IMR-90 (cell line): ENCODE data around the gene RTN1. TPM values are rescaled to one million over a fixed set of nuclear protein-coding genes. Genes with fewer than 3 reads are reported as not detected.

Experiments used
- ATAC-seq: fragments of 200-7000 bp; cut with Tn5 transposase; 2 replicates; pipeline ENCODE4 v1.9.1; 2020; ENCODE audit warnings: low read depth, mild to moderate bottlenecking, moderate library complexity
- BruUV-seq: library from RNA; stranded (reverse); fragments of 400-500 nt; replicated peaks from 2 replicates; lab custom pipeline; 2021; lab: Mats Ljungman, UMichigan
- CTCF ChIA-PET: fragments of 300-600 bp; formaldehyde crosslinking; extraction: SDS; loops from one replicate; lab custom pipeline; 2021; ENCODE audit warnings: antibody characterized with exemption; lab: Yijun Ruan, JAX
- POLR2A ChIA-PET: fragments of 300-600 bp; sonication (Branson Sonifier 250); formaldehyde crosslinking; loops from one replicate; lab custom pipeline; 2022; ENCODE audit warnings: antibody characterized with exemption; ENCODE audit not compliant: unreplicated experiment; lab: Charles Lee
- DNase-seq: peaks from one replicate; pipeline ENCODE4 v3.0.0; 2013
- H2AFZ ChIP-seq: replicated peaks from 2 replicates; pipeline ENCODE3; 2013; ENCODE audit warnings: low read length, mild to moderate bottlenecking; ENCODE audit not compliant: poor library complexity
- H2AK5ac ChIP-seq: 2 replicates; pipeline ENCODE4 v1.6.1; 2013; ENCODE audit warnings: low read depth, low read length, inconsistent platforms
- H2AK9ac ChIP-seq: replicated peaks from 2 replicates; pipeline ENCODE3; 2013; ENCODE audit warnings: mild to moderate bottlenecking, low read depth, low read length, moderate library complexity; ENCODE audit not compliant: poor library complexity
- H2BK120ac ChIP-seq: 2 replicates; pipeline ENCODE4 v1.6.1; 2013; ENCODE audit warnings: low read depth, low read length, inconsistent platforms
- H2BK15ac ChIP-seq: 3 replicates; pipeline ENCODE4 v1.6.1; 2013; ENCODE audit warnings: low read depth, low read length, inconsistent platforms
- H2BK20ac ChIP-seq: 2 replicates; pipeline ENCODE4 v1.6.1; 2013; ENCODE audit warnings: low read depth, mild to moderate bottlenecking, inconsistent platforms, low read length, moderate library complexity
- H2BK5ac ChIP-seq: 2 replicates; pipeline ENCODE4 v1.6.1; 2013; ENCODE audit warnings: mild to moderate bottlenecking, low read depth, low read length, inconsistent platforms; ENCODE audit not compliant: poor library complexity, severe bottlenecking
- H3K14ac ChIP-seq: replicated peaks from 2 replicates; pipeline ENCODE4 v1.6.1; 2013; ENCODE audit warnings: low read depth, low read length, inconsistent platforms
- H3K18ac ChIP-seq: 2 replicates; pipeline ENCODE4 v1.6.1; 2013; ENCODE audit warnings: low read depth, low read length, control low read depth
- H3K23ac ChIP-seq: 2 replicates; pipeline ENCODE4 v1.6.1; 2013; ENCODE audit warnings: low read depth, low read length, inconsistent platforms
- H3K27ac ChIP-seq: 2 replicates; pipeline ENCODE4 v1.5.1; 2013; ENCODE audit warnings: mild to moderate bottlenecking, control low read depth, low read length; ENCODE audit not compliant: insufficient read depth
- H3K27me3 ChIP-seq: 2 replicates; pipeline ENCODE4 v1.6.1; 2013; ENCODE audit warnings: low read length; ENCODE audit not compliant: control insufficient read depth, insufficient read depth
- H3K36me3 ChIP-seq: 2 replicates; pipeline ENCODE4 v1.6.1; 2013; ENCODE audit warnings: low read length, mixed read lengths; ENCODE audit not compliant: control insufficient read depth, insufficient read depth
- H3K4ac ChIP-seq: 2 replicates; pipeline ENCODE4 v1.6.1; 2013; ENCODE audit warnings: low read depth, low read length, inconsistent platforms
- H3K4me1 ChIP-seq: 2 replicates; pipeline ENCODE4 v1.6.1; 2013; ENCODE audit warnings: low read length, mixed read lengths; ENCODE audit not compliant: control insufficient read depth, insufficient read depth
- H3K4me2 ChIP-seq: 2 replicates; pipeline ENCODE4 v1.6.1; 2013; ENCODE audit warnings: low read depth, mild to moderate bottlenecking, control low read depth, low read length, moderate library complexity
- H3K4me3 ChIP-seq: 2 replicates; pipeline ENCODE4 v1.5.1; 2013; ENCODE audit warnings: low read depth, mild to moderate bottlenecking, control low read depth, low read length, moderate library complexity; ENCODE audit not compliant: insufficient read depth
- H3K56ac ChIP-seq: 2 replicates; pipeline ENCODE4 v1.6.1; 2013; ENCODE audit warnings: low read length, inconsistent platforms; ENCODE audit not compliant: insufficient read depth; ENCODE audit errors: extremely low read depth
- H3K79me1 ChIP-seq, 2 experiments: 2 replicates each; pipeline ENCODE4 v1.6.1; 2013; ENCODE audit warnings: low read length in 2 of 2, inconsistent platforms in 1 of 2, low read depth in 1 of 2
- H3K9ac ChIP-seq: 2 replicates; pipeline ENCODE4 v1.6.1; 2013; ENCODE audit warnings: low read depth, low read length, control low read depth
- H3K9me1 ChIP-seq: 2 replicates; pipeline ENCODE4 v1.6.1; 2013; ENCODE audit warnings: low read length, inconsistent platforms; ENCODE audit not compliant: insufficient read depth
- H3K9me3 ChIP-seq: 2 replicates; pipeline ENCODE4 v1.6.1; 2013; ENCODE audit warnings: low read length; ENCODE audit not compliant: control insufficient read depth, insufficient read depth
- H4K20me1 ChIP-seq: 2 replicates; pipeline ENCODE4 v1.6.1; 2013; ENCODE audit warnings: low read length, inconsistent platforms; ENCODE audit not compliant: insufficient read depth
- H4K5ac ChIP-seq: 2 replicates; pipeline ENCODE4 v1.6.1; 2013; ENCODE audit warnings: mild to moderate bottlenecking, low read depth, low read length, control low read depth
- H4K8ac ChIP-seq, 2 experiments: 2 replicates each; pipeline ENCODE4 v1.6.1; 2013; ENCODE audit warnings: low read depth in 2 of 2, low read length in 2 of 2, control low read depth in 1 of 2, inconsistent platforms in 1 of 2
- H4K91ac ChIP-seq: 2 replicates; pipeline ENCODE4 v1.6.1; 2013; ENCODE audit warnings: low read depth, low read length, inconsistent platforms; ENCODE audit not compliant: insufficient read depth
- BHLHE40 ChIP-seq: fragments of 150-350 bp; IDR thresholded peaks from 2 replicates; pipeline ENCODE4 v1.6.1; 2016; ENCODE audit warnings: mild to moderate bottlenecking, low read depth, low read length
- CEBPB ChIP-seq: IDR thresholded peaks from 2 replicates; pipeline ENCODE4 v1.6.1; 2012; ENCODE audit warnings: low read depth, low read length, improper control_type of control experiment
- CHD1 ChIP-seq: IDR thresholded peaks from 2 replicates; pipeline ENCODE4 v1.6.1; 2012; ENCODE audit warnings: low read depth, low read length, improper control_type of control experiment
- ELK1 ChIP-seq: fragments of 150-350 bp; IDR thresholded peaks from 2 replicates; pipeline ENCODE4 v1.6.1; 2016; ENCODE audit warnings: low read depth, mild to moderate bottlenecking, low read length, moderate library complexity, borderline replicate concordance
- FOS ChIP-seq: fragments of 150-350 bp; IDR thresholded peaks from 2 replicates; pipeline ENCODE4 v1.6.1; 2016; ENCODE audit warnings: low read depth, low read length
- MAFK ChIP-seq: IDR thresholded peaks from 2 replicates; pipeline ENCODE4 v1.6.1; 2012; ENCODE audit warnings: low read depth, low read length, improper control_type of control experiment
- MAZ ChIP-seq: IDR thresholded peaks from 2 replicates; pipeline ENCODE4 v1.6.1; 2012; ENCODE audit warnings: low read depth, mild to moderate bottlenecking, low read length, improper control_type of control experiment, moderate library complexity, borderline replicate concordance
- MXI1 ChIP-seq: IDR thresholded peaks from 2 replicates; pipeline ENCODE4 v1.6.1; 2012; ENCODE audit warnings: low read depth, mild to moderate bottlenecking, low read length, moderate library complexity, borderline replicate concordance
- NFE2L2 ChIP-seq: fragments of 150-350 bp; IDR thresholded peaks from 2 replicates; pipeline ENCODE4 v1.6.1; 2016; ENCODE audit warnings: low read depth, mild to moderate bottlenecking, low read length
- POLR2A ChIP-seq: IDR thresholded peaks from 2 replicates; pipeline ENCODE4 v1.6.1; 2012; ENCODE audit warnings: mild to moderate bottlenecking, low read depth, low read length
- RAD21 ChIP-seq: IDR thresholded peaks from 2 replicates; pipeline ENCODE4 v1.6.1; 2012; ENCODE audit warnings: low read length, improper control_type of control experiment
- RCOR1 ChIP-seq: IDR thresholded peaks from 2 replicates; pipeline ENCODE4 v1.6.1; 2012; ENCODE audit warnings: mild to moderate bottlenecking, low read length, improper control_type of control experiment; ENCODE audit not compliant: insufficient replicate concordance
- RFX5 ChIP-seq: IDR thresholded peaks from 2 replicates; pipeline ENCODE4 v1.8.0; 2012; ENCODE audit warnings: low read depth, mild to moderate bottlenecking, low read length, moderate library complexity
- SMC3 ChIP-seq: fragments of 150-350 bp; IDR thresholded peaks from 2 replicates; pipeline ENCODE4 v1.6.1; 2016; ENCODE audit warnings: low read depth, mild to moderate bottlenecking, antibody characterized with exemption, low read length, moderate library complexity
- whole genome bisulfite sequencing, 2 experiments: methylation state at CpG; one replicate each; pipeline versions ENCODE4 v1.1.5 to v1.1.7; 2013; ENCODE audit warnings: missing lambda C conversion rate in 2 of 2; ENCODE audit not compliant: insufficient read length in 1 of 2; ENCODE audit errors: extremely low coverage in 2 of 2; 5-methylcytosine and 5-hydroxymethylcytosine counted together
- dilution Hi-C: fragments of 300-500 bp; cut with HindIII; formaldehyde crosslinking; loops from one replicate; pipeline ENCODE4 v1.14.3; 2018; ENCODE audit warnings: low sequenced_read_pairs; ENCODE audit not compliant: unreplicated experiment
- in situ Hi-C: fragments of 300-500 bp; cut with MboI; formaldehyde crosslinking; loops from 3 replicates; pipeline ENCODE4 v1.14.3; 2019; ENCODE audit warnings: low sequenced_read_pairs, inconsistent platforms, mixed read lengths
- intact Hi-C: fragments of 100-400 bp; cut with micrococcal nuclease; formaldehyde crosslinking; loops from 2 replicates; pipeline ENCODE4 v1.10.0; 2022
- polyA plus RNA-seq, 3 experiments: library from polyadenylated mRNA; depleted of rRNA; stranded (reverse); fragments of >200 nt; gene quantifications; 2 replicates each; pipeline ENCODE4 v1.2.3, GENCODE V29; 2012; ENCODE audit warnings: low replicate concordance in 1 of 3
- total RNA-seq: library from RNA; depleted of rRNA; stranded (reverse); fragments of >200 nt; gene quantifications from 2 replicates; pipeline ENCODE4 v1.2.3, GENCODE V29; 2012
- TF ChIP-seq, protein P1 (sequence below): conservative IDR thresholded peaks from 2 replicates; pipeline ENCODE4 v1.5.1; 2012; ENCODE audit warnings: mild to moderate bottlenecking, low read depth, low read length, improper control_type of control experiment
- TF ChIP-seq, protein P2 (sequence below): fragments of 150-350 bp; IDR thresholded peaks from 2 replicates; pipeline ENCODE4 v1.6.1; 2017; ENCODE audit warnings: mild to moderate bottlenecking, antibody characterized with exemption, low read length, low read depth

RTN1 gene
- total and polyA plus RNA-seq, 2 of the 4 experiments (the other 2 are of a cell fraction) = 0.18 to 0.46 TPM

- Histone ChIP-seq H3K14ac (no peak overlapping the region), H2BK15ac (no peak overlapping the region), H2BK20ac (no peak overlapping the region), H3K9me3 (no peaks in the 10 kb centered on the region), H3K36me3 (no peaks in the 10 kb centered on the region), H3K4me3 (no peak overlapping the region), H4K20me1 (no peaks in the 10 kb centered on the region), H2AK9ac (no peak overlapping the region), H2AK5ac (no peak overlapping the region), H4K8ac (no peak overlapping the region), H2BK5ac (no peak overlapping the region), H3K4me1 (no peaks in the 10 kb centered on the region), H3K27ac (no peak overlapping the region), H3K4me2 (no peak overlapping the region), H3K18ac (no peak overlapping the region), H2AFZ (no peak overlapping the region), H3K23ac (no peak overlapping the region), H2BK120ac (no peak overlapping the region), H3K4ac (no peak overlapping the region), H4K5ac (no peak overlapping the region), H3K9ac (no peak overlapping the region), H3K79me1 (no peaks in the 10 kb centered on the region), H3K56ac (no peak overlapping the region), H4K91ac (no peak overlapping the region), H3K27me3 (no peaks in the 10 kb centered on the region), H3K9me1 (no peaks in the 10 kb centered on the region)
- ATAC-seq (no peak), DNase-seq (no peak)
- no TSS peak for BruUV-seq
- no CpG with 5 or more reads among the region's 2 CpGs for WGBS, 2 experiments
- intact Hi-C loops = no loop called here
- ChIA-PET CTCF (no interaction called here), POLR2A (no interaction called here)
- in situ Hi-C loops = no loop called here
- dilution Hi-C loops = no loop called here
- TF ChIP-seq BHLHE40 (no peak), ELK1 (no peak), POLR2A (no peak), MAZ (no peak), SMC3 (no peak), RAD21 (no peak), CHD1 (no peak), RCOR1 (no peak), NFE2L2 (no peak), MAFK (no peak), MXI1 (no peak), RFX5 (no peak), FOS (no peak), CEBPB (no peak)
- TF ChIP-seq, protein P1, sequence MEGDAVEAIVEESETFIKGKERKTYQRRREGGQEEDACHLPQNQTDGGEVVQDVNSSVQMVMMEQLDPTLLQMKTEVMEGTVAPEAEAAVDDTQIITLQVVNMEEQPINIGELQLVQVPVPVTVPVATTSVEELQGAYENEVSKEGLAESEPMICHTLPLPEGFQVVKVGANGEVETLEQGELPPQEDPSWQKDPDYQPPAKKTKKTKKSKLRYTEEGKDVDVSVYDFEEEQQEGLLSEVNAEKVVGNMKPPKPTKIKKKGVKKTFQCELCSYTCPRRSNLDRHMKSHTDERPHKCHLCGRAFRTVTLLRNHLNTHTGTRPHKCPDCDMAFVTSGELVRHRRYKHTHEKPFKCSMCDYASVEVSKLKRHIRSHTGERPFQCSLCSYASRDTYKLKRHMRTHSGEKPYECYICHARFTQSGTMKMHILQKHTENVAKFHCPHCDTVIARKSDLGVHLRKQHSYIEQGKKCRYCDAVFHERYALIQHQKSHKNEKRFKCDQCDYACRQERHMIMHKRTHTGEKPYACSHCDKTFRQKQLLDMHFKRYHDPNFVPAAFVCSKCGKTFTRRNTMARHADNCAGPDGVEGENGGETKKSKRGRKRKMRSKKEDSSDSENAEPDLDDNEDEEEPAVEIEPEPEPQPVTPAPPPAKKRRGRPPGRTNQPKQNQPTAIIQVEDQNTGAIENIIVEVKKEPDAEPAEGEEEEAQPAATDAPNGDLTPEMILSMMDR = no peak
- TF ChIP-seq, protein P2, sequence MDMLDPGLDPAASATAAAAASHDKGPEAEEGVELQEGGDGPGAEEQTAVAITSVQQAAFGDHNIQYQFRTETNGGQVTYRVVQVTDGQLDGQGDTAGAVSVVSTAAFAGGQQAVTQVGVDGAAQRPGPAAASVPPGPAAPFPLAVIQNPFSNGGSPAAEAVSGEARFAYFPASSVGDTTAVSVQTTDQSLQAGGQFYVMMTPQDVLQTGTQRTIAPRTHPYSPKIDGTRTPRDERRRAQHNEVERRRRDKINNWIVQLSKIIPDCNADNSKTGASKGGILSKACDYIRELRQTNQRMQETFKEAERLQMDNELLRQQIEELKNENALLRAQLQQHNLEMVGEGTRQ = no peak
Measured at GRCh38 chr14:59850458-59850857, 20.1 kb downstream of the RTN1 start.
